GM19193 (cell line): Measurements from ENCODE around the gene PDGFC.

Experiments used
- POLR2A ChIP-seq: IDR thresholded peaks from 4 replicates; pipeline ENCODE4 v1.6.1; 2011; ENCODE audit not compliant: insufficient read depth, insufficient read length; ENCODE audit errors: extremely low read depth

PDGFC gene

DNA sequence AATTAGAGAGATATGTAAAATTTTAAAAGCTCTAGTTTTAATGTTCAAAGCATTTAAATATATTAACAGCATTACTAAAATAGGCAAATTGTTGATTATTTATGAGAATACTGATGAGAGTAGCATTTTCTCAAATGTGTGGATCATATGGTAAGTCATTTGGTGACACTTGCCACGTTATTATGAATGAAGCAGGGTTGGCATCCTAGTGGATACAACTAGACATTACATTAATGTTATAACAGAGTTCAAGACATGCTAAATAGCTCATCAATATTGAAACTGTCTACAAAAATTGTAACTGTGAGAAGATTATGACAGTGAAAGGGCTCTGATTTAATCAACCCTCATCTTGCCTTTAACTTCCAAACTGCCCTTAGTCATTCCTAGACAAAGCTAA is 171.1 kb downstream of the PDGFC start:
- TF ChIP-seq POLR2A: no peak

DNA sequence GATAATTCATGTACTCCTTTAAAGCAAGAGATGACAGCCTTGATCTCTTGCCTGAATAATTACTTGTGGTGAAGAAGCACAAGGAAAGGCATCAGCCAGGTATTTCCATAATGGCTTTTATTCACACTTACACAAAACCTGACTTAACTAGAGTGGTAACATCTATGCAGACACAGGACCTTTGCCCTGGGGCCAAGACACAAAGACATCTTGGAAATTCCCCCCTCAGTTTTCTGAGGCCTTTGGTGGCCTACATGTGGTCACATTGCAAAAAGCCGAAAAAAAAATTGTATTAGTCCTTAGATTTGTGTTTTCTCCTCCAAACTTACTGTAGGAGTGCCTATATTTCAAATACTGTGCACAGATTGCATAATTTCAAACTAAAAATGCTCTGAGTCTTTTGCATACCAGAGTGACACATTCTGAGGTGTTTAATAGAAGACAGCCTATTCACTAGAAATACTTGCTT is 172.4 kb downstream of the PDGFC start:
- TF ChIP-seq POLR2A: no peak

DNA sequence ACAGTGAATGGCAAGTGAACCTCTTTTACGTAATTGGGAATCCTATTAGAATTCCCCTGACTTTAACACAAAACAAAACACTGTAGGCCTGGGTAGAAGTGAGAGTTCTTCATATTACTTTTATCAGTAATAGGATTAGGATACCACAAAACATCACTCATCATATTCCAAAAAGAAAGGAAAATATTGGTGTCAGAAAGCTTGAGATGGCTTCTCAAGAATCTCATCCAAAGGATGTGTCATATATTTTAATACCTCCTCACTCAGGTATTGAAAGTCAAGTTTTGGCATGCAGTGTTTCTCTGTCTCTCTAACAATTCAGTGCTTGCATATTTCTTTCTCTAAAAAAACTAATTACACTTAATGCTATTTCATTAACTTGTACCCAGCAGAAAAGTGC is 173.2 kb downstream of the PDGFC start:
- TF ChIP-seq POLR2A: no peak

DNA sequence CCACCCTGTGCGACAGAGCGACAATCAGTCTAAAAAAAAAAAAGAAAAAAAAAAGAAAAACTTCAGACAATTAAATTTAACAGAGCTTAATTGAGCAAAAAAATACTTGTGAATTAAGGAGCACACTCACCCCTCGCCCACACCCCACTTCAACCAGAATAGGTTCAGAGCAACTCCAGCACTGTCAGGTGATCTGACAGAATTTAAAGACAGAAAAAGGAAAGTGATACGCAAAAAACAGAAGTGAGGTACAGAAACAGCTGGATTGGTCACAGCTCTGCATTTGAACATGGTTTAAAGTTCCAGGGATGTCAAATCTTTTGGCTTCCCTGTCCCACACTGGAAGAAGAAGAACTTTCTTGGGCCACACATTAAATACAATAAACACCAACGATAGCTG is 174.4 kb downstream of the PDGFC start:
- TF ChIP-seq POLR2A: no peak

DNA sequence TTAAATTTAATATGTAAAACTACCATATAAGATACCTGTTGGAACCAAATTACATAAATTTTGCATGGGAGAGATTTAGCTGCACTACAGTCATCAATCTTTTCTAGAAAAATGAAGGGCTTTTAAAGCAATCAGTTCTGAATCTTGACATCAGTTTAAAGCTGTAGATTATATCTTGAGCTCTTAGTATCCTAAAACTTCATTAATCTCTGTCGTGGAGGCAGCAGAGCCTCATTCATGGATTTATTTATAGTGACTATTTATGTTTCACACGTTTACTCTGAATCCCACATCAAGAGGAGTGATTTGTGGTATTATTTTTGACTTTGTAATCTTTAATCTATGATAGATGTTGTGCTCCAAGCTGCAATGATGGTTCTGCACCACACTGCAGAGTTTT is 175.9 kb downstream of the PDGFC start:
- no peak for TF ChIP-seq POLR2A

DNA sequence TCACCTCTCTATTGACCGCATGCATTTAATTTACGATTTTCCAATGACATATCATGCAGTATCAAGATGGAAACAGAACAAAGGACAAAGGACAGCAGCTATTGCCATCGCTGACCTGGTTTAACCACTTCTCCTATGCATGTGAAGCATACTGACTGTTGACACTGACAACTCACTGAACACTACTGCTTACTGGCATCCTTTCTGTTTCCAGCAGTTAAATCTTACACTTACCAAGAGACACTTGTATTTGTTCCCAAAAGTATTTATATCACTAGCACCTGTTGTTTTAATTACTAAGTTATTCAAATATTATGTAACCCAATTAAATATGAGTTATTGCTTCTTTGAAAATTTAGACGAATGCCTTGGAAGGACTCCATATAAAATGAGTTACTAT is 176.7 kb downstream of the PDGFC start:
- no peak for TF ChIP-seq POLR2A

DNA sequence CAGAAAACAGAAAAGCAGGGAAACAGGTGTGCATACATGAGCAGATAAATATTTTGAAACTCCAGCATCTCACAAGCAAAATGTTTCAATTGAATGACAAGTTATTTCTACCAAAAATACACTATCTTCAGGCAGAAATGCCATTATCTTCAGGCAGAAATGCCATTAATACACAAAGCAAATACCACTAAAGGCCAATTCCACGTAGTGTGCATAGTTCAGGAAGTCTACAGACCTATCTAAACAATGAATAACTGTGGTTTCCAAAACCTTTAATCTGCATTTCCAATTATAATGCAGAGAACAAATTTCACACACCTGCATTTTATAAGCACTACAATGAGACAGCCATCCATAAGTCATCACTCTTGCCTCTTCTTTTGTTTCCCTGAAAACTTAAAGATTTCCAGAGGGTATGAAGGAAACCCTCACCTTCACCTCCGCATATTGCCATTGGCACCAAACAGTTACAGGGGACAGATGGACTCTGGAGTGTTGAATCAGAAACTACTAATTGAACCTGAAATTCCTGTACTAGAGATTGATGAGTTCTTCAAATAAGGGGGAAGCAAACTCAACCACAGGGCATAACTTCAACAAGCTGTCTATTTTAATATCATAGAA is 179.0 kb downstream of the PDGFC start:
- no peak for TF ChIP-seq POLR2A

DNA sequence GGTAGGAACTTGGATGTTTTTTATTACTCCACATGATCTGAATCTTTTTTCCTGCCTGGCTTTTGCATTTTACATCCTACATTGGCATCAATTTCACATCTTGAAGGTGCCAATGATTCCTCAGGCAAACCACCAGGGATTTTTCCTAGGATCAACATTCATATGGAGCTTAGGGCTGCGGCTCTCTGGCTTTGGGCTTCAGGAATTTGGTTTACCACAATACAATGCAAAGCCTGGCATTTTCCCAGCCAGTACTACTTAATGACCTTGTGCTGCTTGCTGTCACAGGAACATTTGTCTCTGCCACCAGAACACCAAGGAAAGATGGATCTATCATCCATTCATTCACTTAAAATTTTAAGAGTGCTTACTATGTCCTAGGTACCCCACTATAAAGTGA is 180.7 kb downstream of the PDGFC start:
- TF ChIP-seq POLR2A: no peak

DNA sequence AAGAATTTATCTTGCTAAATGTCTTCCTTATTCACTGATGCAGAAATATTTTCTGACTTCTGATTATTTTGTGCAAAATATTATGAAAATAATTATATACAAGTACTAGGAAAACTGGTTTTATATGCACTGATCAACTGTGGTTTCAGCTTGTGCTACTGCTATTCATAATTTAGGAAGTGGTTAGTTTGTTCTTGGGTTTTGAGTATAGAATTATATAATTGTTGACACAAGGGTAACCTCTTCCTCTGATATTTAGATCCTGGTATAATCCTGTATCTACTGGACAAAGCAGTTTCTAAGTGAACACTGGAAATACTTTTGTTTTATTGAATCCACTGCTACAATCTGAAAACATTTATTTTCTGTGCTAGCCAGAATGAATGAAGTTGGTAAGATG is 182.8 kb downstream of the PDGFC start:
- no peak for TF ChIP-seq POLR2A

DNA sequence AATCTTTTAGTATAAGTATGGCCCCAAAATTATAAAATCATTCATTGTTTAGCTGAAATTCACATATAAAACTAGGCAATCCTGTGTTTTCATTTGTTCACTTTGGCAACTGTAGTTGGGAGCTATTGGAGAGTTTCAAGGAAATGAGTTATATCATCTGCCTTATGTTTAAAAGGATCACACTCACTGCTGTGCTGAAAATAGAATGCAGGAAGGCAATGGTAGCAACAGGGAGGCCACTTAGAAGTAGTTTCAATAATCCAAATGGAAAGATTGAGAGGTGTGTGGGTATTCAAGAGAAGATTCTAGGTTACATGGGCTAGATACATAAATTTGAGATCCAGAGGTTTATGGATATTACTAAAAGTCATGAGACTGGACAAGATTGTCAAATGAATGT is 184.9 kb downstream of the PDGFC start:
- no peak for TF ChIP-seq POLR2A

DNA sequence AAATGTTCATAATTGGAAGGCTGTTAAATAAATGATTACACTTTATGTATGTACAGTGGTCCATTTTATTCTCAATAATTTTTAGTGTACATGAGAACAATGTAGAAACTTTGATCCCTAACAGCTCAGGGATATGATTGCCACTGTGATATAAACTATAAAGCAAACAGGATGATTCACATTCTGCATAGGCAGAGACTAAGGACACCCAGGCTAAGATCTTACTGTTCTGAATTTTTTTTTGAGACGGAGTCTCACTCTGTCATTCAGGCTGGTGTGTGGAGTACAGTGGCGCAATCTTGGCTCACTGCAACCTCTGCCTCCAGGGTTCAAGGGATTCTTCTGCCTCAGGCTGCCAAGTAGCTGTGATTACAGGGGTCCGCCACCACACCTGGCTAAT is 186.6 kb downstream of the PDGFC start:
- no peak for TF ChIP-seq POLR2A

DNA sequence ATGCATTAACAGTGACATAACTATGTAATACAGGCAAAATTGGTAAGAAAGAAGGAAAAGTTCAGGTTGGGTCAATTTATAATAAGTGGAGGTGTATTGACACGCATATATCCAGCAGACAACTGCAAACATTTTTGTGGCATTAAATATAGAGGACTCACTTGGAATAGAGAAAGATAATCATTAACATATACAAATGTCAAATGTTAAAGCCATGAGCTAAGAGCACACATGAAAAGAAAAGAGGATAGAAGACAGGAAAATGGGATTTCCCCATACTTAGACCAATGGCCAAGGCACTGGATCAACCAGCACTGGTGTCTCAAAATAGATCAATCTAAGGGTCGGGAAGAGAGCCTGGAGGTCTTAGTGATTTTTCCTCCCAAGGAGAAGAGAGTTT is 187.6 kb downstream of the PDGFC start:
- no peak for TF ChIP-seq POLR2A

DNA sequence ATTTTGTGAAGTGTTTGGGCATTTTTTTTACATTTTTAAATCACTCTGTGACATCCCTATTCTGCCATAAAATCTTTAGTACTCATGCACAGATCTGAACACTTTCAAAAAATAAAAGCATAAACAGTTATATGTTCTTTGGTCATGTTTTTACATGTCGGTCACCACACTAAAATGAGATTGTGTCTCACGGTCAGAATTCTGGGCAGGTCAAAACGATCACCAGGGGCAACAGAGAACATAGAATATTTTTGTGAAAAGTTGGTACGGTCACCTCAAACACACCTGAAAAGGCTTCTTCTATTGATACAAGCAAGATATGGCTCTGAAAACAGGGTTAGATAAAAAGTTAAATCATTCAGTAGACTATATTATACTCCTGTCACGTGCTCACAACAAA is 189.1 kb downstream of the PDGFC start:
- TF ChIP-seq POLR2A: no peak

DNA sequence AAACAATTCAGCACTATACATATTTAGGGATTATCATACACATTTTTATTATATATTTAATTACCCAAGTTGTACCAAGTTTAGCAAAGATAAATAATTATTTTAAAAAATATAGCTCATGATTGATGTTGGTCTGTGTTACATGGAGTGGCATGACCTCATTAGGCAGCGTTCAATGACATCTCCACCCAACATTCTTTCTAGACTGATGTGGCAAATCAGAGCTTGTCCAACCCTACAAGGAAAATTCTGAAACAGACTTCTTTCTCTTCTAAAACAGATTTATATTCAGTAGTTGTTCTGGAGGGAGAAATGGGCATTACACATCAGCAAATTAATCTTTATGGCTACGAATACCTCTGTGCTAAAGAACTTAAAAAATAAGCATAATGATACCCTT is 189.7 kb downstream of the PDGFC start:
- TF ChIP-seq POLR2A: no peak

DNA sequence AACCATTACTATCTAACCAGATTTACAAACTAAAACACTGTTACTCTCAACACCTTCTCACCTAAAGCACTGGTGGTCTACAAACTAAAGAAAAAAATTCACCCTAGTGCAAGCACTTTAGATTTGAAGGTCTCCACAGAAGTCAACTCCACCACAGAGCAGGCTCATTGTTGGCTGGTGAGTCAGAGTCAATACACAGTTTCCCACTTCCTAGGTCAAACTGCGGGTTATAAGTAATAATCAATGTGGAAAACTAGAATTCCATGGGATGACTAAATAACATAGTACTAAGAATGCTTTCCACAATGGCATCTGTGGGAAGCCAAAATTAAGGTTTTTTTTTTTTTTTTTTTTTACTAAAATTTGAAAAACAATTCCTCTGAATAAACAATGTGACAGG is 191.8 kb downstream of the PDGFC start:
- TF ChIP-seq POLR2A: no peak

DNA sequence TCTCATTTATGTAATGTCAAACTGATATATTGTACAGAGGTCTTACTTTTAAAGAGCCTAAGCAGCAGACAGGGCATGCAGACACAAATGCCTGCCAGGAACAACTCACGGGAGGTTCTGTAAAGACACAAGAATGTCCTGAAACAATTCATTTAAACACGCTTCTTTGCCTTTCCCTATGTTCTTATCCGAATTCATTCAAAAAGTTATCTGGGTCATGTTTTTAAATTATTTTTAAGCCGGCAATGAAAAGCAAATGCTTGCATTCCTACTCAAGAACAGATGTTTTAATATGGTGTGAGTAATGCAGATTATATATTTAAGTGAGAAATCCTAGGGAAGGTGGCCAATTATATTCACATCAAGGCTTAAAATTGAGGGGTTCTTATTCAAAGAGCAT is 192.6 kb downstream of the PDGFC start:
- no peak for TF ChIP-seq POLR2A

DNA sequence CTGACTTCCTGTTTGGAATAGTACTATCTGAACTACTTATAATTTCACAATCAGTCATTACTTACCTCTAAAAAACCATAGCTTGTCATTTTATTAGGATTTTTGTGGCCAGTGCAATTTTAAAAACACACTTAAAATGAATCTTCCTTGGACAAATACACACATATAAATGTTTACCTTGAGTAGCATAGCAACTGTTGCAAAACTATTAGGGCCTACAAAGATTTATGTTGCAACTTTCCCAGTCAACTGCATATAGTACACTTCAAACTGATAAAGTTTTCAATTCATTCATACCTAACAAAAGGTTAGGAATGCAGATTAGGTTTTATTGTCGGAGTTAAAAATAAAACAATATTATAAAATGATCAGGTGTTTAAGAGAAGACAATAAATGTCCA is 193.0 kb downstream of the PDGFC start:
- TF ChIP-seq POLR2A: no peak
